Left forelimb (tissue), 1 donor: Measurements from ENCODE around the gene SMAD6.
A peak's percentile ranks its signal among the peaks of the same experiment; 100 is the strongest.

Experiments used
- DNase-seq: peaks from one replicate; pipeline ENCODE4 v3.0.0-alpha.2; 2018; ENCODE audit warnings: low spot score

The SMAD6 gene

GRCh38 chr15:66721020-66721419 lies 19.0 kb downstream of the SMAD6 start:
- DNase-seq: no peak

GRCh38 chr15:66721501-66721937 lies 19.5 kb downstream of the SMAD6 start:
- no peak for DNase-seq

- no peak for DNase-seq
Observed at GRCh38 chr15:66721954-66722353, 19.9 kb downstream of the SMAD6 start.

- DNase-seq: no peak
Observed at GRCh38 chr15:66722757-66723540, 20.9 kb downstream of the SMAD6 start.

GRCh38 chr15:66723826-66724731 lies 22.0 kb downstream of the SMAD6 start:
- no peak for DNase-seq

GRCh38 chr15:66724732-66725463 lies 22.9 kb downstream of the SMAD6 start:
- no peak for DNase-seq

GRCh38 chr15:66725464-66725785 lies 23.4 kb downstream of the SMAD6 start:
- DNase-seq: no peak

- DNase-seq: no peak
Observed at GRCh38 chr15:66726386-66726785, 24.4 kb downstream of the SMAD6 start.

- DNase-seq: peak; percentile 78
Observed at GRCh38 chr15:66729331-66729951, 27.4 kb downstream of the SMAD6 start.

- DNase-seq: no peak
Observed at GRCh38 chr15:66730168-66731021, 28.4 kb downstream of the SMAD6 start.

- DNase-seq: no peak
Observed at GRCh38 chr15:66733976-66734375, 31.9 kb downstream of the SMAD6 start.

GRCh38 chr15:66734961-66735908 lies 33.2 kb downstream of the SMAD6 start:
- DNase-seq: no peak

GRCh38 chr15:66735909-66736305 lies 33.9 kb downstream of the SMAD6 start:
- no peak for DNase-seq

- no peak for DNase-seq
Observed at GRCh38 chr15:66737243-66738010, 35.4 kb downstream of the SMAD6 start.

- no peak for DNase-seq
Observed at GRCh38 chr15:66738116-66738515, 36.1 kb downstream of the SMAD6 start.

- no peak for DNase-seq
Observed at GRCh38 chr15:66738595-66738994, 36.6 kb downstream of the SMAD6 start.

GRCh38 chr15:66739287-66739686 lies 37.3 kb downstream of the SMAD6 start:
- DNase-seq: no peak

- DNase-seq: peak; percentile 83
Observed at GRCh38 chr15:66740802-66741201, 38.8 kb downstream of the SMAD6 start.

- DNase-seq: no peak
Observed at GRCh38 chr15:66741646-66742045, 39.6 kb downstream of the SMAD6 start.
